Measurements from ENCODE around the gene GNB1.

The GNB1 gene

DNA sequence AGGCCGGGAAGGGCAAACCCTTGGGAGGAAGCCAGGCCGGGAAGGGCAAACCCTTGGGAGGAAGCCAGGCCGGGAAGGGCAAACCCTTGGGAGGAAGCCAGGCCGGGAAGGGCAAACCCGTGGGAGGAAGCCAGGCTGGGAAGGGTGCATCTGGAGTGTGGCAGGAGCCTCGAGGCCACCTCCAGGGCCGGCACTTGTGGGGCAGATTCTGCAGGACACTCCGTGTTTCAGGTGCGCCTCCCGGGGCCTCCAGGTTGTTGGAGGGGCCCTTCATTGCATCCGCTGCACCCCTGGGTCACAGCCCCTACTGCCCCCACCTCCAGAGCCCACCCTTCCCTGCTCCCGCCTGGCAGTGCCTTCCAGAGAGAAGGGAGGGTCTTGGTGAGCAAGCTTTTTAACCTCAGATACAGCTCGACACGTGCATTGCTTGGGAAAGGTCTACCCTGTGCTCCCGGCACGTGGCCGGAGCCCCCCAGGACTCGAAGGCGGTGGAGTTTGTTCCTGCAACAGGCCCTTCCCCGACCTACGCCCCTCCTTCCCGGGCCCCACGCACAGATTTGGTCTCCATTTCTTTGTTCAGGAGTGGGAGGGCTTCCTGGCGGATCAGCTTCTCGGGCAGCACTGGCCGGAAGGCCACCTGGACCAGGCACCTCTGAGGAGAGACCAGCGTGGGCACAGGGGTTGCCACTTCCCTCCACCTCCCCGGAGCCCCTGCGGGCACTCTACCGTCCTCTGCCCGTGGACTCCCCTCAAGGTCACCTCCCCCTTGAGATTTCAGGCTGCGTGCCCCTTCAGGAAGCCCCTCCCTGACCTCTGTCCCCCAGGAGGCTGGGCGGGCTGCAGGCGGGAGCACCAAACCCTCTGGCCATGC, 37.6 kb upstream of the GNB1 start:
- H3K4me1 ChIP-seq (ENCODE audit: control insufficient read depth in 1 of 2, insufficient read depth in 2 of 2, low read length in 2 of 2), result no peaks in the 10 kb centered on the region
- H3K27me3 ChIP-seq (ENCODE audit: low read depth, low read length), result no peaks in the 10 kb centered on the region
- no peaks in the 10 kb centered on the region for H3K36me3 ChIP-seq (ENCODE audit: control insufficient read depth in 1 of 2, insufficient read depth in 2 of 2, low read length in 2 of 2)
- no peak overlapping the region for H3K27ac ChIP-seq (ENCODE audit: low read length)
- H3K4me3 ChIP-seq (ENCODE audit: low read depth in 1 of 2, low read length in 2 of 2), result no peak overlapping the region
- no peaks in the 10 kb centered on the region for H3K9me3 ChIP-seq (ENCODE audit: control insufficient read depth in 1 of 2, low read length in 2 of 2)

DNA sequence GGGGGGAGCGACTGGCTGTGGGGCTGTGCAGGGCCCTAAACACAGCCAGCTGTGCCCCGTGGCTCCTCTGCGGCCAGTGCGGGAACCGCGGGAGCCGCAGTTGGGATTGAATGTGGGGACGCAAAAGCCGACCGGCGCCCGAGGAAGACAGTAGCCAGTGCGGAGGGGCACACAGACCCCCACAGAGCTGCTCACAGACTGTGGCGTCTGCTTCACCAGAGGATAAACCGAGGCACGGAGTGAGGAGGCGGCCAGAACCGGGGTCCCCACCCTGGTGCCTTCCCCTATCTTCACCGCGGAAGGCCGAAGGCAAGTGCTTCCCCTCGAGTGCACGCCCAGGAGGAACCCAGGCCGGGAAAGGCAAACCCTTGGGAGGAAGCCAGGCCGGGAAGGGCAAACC, 36.9 kb upstream of the GNB1 start:
- Histone ChIP-seq H3K9me3 (ENCODE audit: control insufficient read depth in 1 of 2, low read length in 2 of 2) (no peaks in the 10 kb centered on the region), H3K27me3 (ENCODE audit: low read depth, low read length) (no peaks in the 10 kb centered on the region), H3K27ac (ENCODE audit: low read length) (no peak overlapping the region), H3K4me1 (ENCODE audit: control insufficient read depth in 1 of 2, insufficient read depth in 2 of 2, low read length in 2 of 2) (no peaks in the 10 kb centered on the region), H3K4me3 (ENCODE audit: low read depth in 1 of 2, low read length in 2 of 2) (no peak overlapping the region), H3K36me3 (ENCODE audit: control insufficient read depth in 1 of 2, insufficient read depth in 2 of 2, low read length in 2 of 2) (no peaks in the 10 kb centered on the region)

DNA sequence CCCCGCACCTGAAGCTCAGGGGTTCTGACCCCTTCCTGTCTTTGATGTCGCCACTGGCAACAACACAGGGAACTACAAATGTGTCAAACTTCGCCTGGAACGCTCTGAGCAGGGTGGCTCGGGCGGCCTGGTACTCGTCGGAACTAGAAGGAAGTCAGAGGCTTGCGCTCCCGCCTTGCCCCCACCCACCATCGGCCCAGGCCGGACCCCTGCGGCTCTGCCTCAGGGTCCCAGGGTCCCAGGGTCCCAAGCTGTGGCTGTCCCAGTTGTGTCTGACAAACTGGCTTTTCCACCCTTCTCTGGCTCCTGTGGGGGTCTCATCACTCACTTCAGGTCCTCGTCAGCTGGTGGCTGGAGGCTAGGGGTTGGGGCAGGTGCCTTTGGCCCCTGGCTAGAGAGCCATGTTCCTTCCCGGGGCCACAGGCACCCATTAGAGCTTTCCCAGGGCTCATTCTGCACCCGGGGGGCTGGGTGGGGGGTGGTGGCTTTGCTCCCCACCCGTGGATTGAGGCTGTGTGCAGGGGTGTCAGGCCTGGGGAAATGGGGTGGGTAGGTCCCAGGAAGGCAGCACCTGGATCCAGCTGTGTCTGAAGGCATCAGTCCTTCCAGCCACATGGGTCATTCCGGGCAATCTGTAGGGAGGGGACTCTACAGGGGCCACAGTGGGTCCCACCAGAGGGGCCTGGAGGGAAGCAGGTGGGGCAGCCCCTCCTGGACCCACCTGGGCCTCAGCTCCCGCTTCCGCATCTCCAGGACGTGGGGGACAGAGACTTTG, 36.2 kb upstream of the GNB1 start:
- H3K36me3 ChIP-seq (ENCODE audit: control insufficient read depth in 1 of 2, insufficient read depth in 2 of 2, low read length in 2 of 2), result no peaks in the 10 kb centered on the region
- H3K9me3 ChIP-seq (ENCODE audit: control insufficient read depth in 1 of 2, low read length in 2 of 2), result no peaks in the 10 kb centered on the region
- no peak overlapping the region for H3K27ac ChIP-seq (ENCODE audit: low read length)
- H3K27me3 ChIP-seq (ENCODE audit: low read depth, low read length), result no peaks in the 10 kb centered on the region
- H3K4me1 ChIP-seq (ENCODE audit: control insufficient read depth in 1 of 2, insufficient read depth in 2 of 2, low read length in 2 of 2), result no peaks in the 10 kb centered on the region
- H3K4me3 ChIP-seq (ENCODE audit: low read depth in 1 of 2, low read length in 2 of 2), result no peak overlapping the region

DNA sequence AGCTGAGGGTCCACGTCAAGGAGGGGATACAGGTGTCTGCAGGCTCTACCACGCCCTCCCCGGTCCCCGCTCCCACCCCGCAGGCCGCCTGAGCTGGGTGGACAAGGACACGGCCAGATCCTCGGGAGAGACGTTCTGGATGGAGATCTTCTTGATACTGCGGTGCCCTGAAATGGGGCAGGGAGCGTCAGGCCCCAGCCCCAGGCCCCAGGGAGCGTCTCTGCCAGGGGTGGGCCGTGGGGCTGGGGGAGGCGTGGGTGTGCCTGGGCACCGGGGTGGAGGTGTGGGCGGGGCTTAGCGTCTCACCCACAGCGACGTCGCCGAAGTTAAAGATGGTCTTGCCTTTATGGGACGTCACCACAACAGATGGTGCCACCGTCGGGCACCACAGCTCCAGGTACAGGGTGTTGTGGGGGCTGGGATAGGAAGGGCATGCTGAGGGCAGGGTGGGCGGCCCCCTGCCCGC, 35.5 kb upstream of the GNB1 start:
- Histone ChIP-seq H3K9me3 (ENCODE audit: control insufficient read depth in 1 of 2, low read length in 2 of 2) (no peaks in the 10 kb centered on the region), H3K27ac (ENCODE audit: low read length) (no peak overlapping the region), H3K27me3 (ENCODE audit: low read depth, low read length) (no peaks in the 10 kb centered on the region), H3K36me3 (ENCODE audit: control insufficient read depth in 1 of 2, insufficient read depth in 2 of 2, low read length in 2 of 2) (no peaks in the 10 kb centered on the region), H3K4me3 (ENCODE audit: low read depth in 1 of 2, low read length in 2 of 2) (no peak overlapping the region), H3K4me1 (ENCODE audit: control insufficient read depth in 1 of 2, insufficient read depth in 2 of 2, low read length in 2 of 2) (no peaks in the 10 kb centered on the region)

DNA sequence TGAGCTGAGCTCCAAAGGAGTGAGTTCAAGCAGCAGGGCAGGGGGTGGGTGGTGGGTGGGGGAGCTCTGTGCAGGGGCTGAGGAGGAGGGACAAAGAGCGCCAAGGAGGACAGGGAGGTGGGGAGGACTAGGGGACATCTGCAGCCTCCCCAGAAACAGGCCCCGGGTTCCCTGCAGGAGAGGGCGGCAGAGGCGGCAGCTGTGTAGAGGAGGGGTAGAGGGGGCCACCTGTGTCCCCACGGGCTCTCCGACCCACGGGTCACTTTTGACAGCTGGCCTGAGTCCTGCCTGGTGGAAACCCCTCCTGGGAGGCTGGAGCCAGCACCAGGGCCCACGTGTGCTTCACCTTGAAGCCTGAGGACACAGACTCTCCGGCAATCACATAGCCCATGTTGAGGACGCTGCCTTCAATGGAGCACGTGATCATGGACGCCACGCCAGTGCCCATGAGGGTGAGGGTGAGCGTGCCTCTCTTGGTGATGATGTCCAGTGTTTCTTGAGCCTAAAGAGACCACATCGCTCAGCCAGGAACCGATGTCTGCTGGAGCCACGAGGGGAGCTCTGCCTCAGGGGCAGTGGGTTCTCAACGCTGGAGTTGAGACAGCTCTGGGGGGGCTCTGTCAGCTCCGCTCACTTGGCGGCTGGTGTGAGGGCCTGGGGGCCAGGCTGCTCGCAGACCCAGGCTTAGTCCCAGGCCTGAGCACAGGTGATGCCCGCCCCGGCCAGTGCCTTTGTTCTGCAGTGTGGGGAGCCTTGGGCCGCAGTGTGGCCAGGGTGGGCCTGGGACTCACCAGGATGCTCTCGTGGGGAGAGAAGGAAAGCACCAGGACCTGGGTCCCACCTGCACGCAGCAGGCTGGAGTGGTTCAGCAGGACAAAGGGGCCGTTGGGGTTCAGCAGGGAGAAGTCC, 34.8 kb upstream of the GNB1 start:
- no peaks in the 10 kb centered on the region for H3K9me3 ChIP-seq (ENCODE audit: control insufficient read depth in 1 of 2, low read length in 2 of 2)
- no peak overlapping the region for H3K4me3 ChIP-seq (ENCODE audit: low read depth in 1 of 2, low read length in 2 of 2)
- H3K36me3 ChIP-seq (ENCODE audit: control insufficient read depth in 1 of 2, insufficient read depth in 2 of 2, low read length in 2 of 2), result no peaks in the 10 kb centered on the region
- no peaks in the 10 kb centered on the region for H3K27me3 ChIP-seq (ENCODE audit: low read depth, low read length)
- no peaks in the 10 kb centered on the region for H3K4me1 ChIP-seq (ENCODE audit: control insufficient read depth in 1 of 2, insufficient read depth in 2 of 2, low read length in 2 of 2)
- no peak overlapping the region for H3K27ac ChIP-seq (ENCODE audit: low read length)

DNA sequence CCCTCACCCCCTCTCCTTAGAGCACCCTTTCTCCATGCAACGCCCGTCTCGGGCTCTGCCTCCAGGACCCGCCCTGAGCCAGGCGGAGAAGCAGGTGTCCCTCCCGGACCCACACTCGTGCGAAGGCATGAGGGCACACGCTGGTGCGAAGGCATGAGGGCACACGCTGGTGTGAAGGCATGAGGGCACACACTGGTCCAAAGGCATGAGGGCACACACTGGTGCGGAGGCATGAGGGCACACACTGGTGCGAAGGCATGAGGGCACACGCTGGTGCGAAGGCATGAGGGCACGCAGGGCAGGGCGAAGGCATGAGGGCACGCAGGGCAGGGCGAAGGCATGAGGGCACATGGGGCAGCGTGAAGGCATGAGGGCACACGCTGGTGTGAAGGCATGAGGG, 34.0 kb upstream of the GNB1 start:
- H3K9me3 ChIP-seq (ENCODE audit: control insufficient read depth in 1 of 2, low read length in 2 of 2), result no peaks in the 10 kb centered on the region
- no peak overlapping the region for H3K27ac ChIP-seq (ENCODE audit: low read length)
- no peaks in the 10 kb centered on the region for H3K36me3 ChIP-seq (ENCODE audit: control insufficient read depth in 1 of 2, insufficient read depth in 2 of 2, low read length in 2 of 2)
- no peaks in the 10 kb centered on the region for H3K27me3 ChIP-seq (ENCODE audit: low read depth, low read length)
- no peak overlapping the region for H3K4me3 ChIP-seq (ENCODE audit: low read depth in 1 of 2, low read length in 2 of 2)
- no peaks in the 10 kb centered on the region for H3K4me1 ChIP-seq (ENCODE audit: control insufficient read depth in 1 of 2, insufficient read depth in 2 of 2, low read length in 2 of 2)

DNA sequence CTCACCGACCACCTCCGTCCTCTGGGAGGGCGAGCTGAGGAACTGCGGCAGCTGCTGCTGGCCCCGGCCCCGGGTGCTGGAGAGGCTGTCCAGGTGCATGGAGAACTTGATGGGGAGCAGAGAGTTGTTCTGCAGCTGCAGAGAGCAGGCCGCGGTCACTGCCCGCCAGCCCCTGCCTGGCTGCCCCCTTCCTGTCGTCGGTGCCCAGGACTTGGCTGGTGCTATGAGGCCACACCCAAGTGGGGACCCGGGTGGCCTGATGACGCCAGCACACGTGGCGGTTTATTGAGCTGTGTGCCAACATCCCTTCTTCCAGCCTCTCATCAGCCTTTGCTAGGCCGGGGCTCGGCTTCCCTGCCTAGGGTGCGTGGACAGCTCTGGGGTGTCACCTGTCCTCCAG, 33.5 kb upstream of the GNB1 start:
- H3K36me3 ChIP-seq (ENCODE audit: control insufficient read depth in 1 of 2, insufficient read depth in 2 of 2, low read length in 2 of 2), result no peaks in the 10 kb centered on the region
- no peaks in the 10 kb centered on the region for H3K9me3 ChIP-seq (ENCODE audit: control insufficient read depth in 1 of 2, low read length in 2 of 2)
- no peaks in the 10 kb centered on the region for H3K27me3 ChIP-seq (ENCODE audit: low read depth, low read length)
- no peaks in the 10 kb centered on the region for H3K4me1 ChIP-seq (ENCODE audit: control insufficient read depth in 1 of 2, insufficient read depth in 2 of 2, low read length in 2 of 2)
- no peak overlapping the region for H3K27ac ChIP-seq (ENCODE audit: low read length)
- H3K4me3 ChIP-seq (ENCODE audit: low read depth in 1 of 2, low read length in 2 of 2), result no peak overlapping the region

DNA sequence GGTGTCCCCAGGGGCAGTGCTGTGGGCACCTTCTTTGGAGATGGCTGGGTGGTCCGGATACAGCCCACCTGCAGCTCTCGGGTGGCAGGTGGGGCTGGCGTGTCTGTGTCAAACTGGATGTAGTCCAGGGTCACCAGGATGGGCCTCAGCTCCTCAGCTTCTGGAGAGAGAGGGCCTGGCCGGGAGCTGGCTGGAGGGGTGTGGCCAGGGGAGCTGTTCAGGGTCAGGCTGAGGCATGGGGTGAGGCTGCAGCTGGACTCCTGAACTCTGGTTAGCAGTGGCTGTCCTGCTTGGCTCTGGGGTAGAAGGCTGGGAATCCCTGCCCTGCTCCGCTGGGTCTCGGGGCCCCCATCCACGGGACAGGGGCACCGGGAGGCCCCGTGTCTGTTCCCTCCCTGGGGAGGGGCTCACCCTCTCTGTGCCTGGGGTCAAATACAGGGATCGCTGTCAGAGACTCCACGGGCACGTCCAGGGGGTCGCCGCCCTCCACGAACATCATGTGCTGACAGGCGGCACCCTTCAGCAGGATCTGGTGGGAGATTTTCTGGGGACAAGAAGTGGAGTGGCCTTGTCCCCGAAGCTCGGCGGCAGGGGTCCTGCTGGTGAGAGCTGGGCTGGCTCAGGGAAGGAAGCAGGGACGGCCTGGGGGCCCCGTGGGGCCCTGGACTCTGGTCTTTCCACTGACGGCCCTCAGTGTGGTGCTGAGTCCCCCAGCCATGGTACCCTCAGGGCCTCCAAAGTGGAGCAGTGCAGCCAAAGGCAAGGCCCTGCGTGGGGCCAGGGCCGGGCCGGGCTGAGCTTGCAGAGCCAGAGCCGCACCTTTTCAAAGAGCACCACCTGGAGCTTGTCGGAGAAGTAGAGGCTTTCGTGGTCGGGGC, 32.3 kb upstream of the GNB1 start:
- no peak overlapping the region for H3K4me3 ChIP-seq (ENCODE audit: low read depth in 1 of 2, low read length in 2 of 2)
- no peaks in the 10 kb centered on the region for H3K9me3 ChIP-seq (ENCODE audit: control insufficient read depth in 1 of 2, low read length in 2 of 2)
- H3K27ac ChIP-seq (ENCODE audit: low read length), result no peak overlapping the region
- H3K36me3 ChIP-seq (ENCODE audit: control insufficient read depth in 1 of 2, insufficient read depth in 2 of 2, low read length in 2 of 2), result no peaks in the 10 kb centered on the region
- H3K4me1 ChIP-seq (ENCODE audit: control insufficient read depth in 1 of 2, insufficient read depth in 2 of 2, low read length in 2 of 2), result peaks cover 0 to 8% of the 10 kb centered on the region in 2 donors
- no peaks in the 10 kb centered on the region for H3K27me3 ChIP-seq (ENCODE audit: low read depth, low read length)

DNA sequence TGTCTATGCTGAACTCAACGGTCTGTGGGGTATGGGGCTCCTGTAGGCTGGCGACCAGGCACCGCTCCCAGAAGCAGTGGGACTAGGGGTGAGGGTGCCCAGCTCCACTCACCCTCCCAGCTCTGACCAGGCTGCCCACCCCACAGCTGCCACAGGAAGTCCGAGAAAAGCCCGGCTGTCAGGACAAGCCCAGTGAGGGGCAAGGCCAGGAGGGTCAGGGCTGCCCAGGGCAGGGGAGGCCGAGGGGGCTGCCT, 31.7 kb upstream of the GNB1 start:
- Histone ChIP-seq H3K36me3 (ENCODE audit: control insufficient read depth in 1 of 2, insufficient read depth in 2 of 2, low read length in 2 of 2) (no peaks in the 10 kb centered on the region), H3K4me3 (ENCODE audit: low read depth in 1 of 2, low read length in 2 of 2) (no peak overlapping the region), H3K9me3 (ENCODE audit: control insufficient read depth in 1 of 2, low read length in 2 of 2) (no peaks in the 10 kb centered on the region), H3K27ac (ENCODE audit: low read length) (no peak overlapping the region), H3K27me3 (ENCODE audit: low read depth, low read length) (no peaks in the 10 kb centered on the region), H3K4me1 (ENCODE audit: control insufficient read depth in 1 of 2, insufficient read depth in 2 of 2, low read length in 2 of 2) (peaks cover 0 to 10% of the 10 kb centered on the region in 2 donors)

DNA sequence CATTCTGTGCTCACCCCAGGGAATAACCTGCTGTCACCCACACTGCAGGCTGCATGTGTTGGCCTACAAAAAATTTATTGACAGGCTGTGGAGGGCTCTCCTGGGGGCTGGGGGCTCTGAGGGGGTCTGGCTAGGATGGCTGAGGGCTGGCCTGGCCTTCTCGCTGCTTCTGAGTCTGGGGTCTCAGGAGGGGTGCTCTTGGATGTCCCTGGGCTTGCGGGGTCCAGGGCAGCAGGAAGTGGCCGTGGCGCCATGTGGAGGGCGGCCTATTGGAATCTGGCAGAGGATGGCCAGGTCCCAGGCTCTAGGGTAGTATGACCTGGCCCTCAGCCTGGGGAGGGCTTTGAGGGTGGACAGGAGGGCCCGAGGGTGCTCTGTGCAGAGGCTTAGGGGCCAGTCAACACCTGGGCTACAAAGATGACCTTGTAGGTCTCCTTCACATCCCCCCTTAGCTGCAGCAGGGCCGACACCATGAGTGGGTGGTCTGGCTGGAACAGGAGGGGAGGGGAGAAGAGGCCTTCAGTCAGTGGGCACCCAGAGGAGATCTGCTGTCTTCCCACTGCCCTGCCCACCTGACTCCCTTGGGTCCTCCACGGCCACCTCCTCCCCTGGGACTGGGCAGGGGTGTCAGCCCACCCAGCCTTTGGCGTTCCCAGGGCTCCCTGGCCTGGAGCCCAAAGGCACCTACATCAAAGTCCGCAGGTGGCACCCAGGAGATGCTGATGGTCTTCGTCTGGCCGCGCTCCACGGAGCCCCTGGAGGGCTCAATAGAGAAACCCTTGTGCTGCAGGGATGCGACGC, 31.2 kb upstream of the GNB1 start:
- no peaks in the 10 kb centered on the region for H3K36me3 ChIP-seq (ENCODE audit: control insufficient read depth in 1 of 2, insufficient read depth in 2 of 2, low read length in 2 of 2)
- H3K4me3 ChIP-seq (ENCODE audit: low read depth in 1 of 2, low read length in 2 of 2), result no peak overlapping the region
- H3K4me1 ChIP-seq (ENCODE audit: control insufficient read depth in 1 of 2, insufficient read depth in 2 of 2, low read length in 2 of 2), result peaks cover 0 to 10% of the 10 kb centered on the region in 2 donors
- H3K27me3 ChIP-seq (ENCODE audit: low read depth, low read length), result no peaks in the 10 kb centered on the region
- H3K9me3 ChIP-seq (ENCODE audit: control insufficient read depth in 1 of 2, low read length in 2 of 2), result no peaks in the 10 kb centered on the region
- H3K27ac ChIP-seq (ENCODE audit: low read length), result no peak overlapping the region

Measured in muscle layer of duodenum (tissue), 2 donors.